Measurements from ENCODE around the gene EPM2A.

Gene EPM2A

GRCh38 chr6:145670311-145670710, 65.0 kb downstream of the EPM2A start:
- Histone ChIP-seq H3K9me3 (ENCODE audit: severe bottlenecking) (no peaks in the 10 kb centered on the region), H3K27ac (no peak overlapping the region), H3K4me3 (ENCODE audit: low read depth, low read length) (no peak overlapping the region), H3K27me3 (ENCODE audit: insufficient read depth, low read depth, severe bottlenecking) (no peaks in the 10 kb centered on the region), H3K36me3 (no peaks in the 10 kb centered on the region)
- no peak for TF ChIP-seq CTCF (IDR thresholded peaks at IDR 0.05; ENCODE audit: low read depth, low read length)
- DNase-seq, result no peak

GRCh38 chr6:145669627-145670034, 65.7 kb downstream of the EPM2A start:
- H3K36me3 ChIP-seq, result no peaks in the 10 kb centered on the region
- no peak for TF ChIP-seq CTCF (IDR thresholded peaks at IDR 0.05; ENCODE audit: low read depth, low read length)
- no peak for DNase-seq
- no peak overlapping the region for H3K27ac ChIP-seq
- no peaks in the 10 kb centered on the region for H3K9me3 ChIP-seq (ENCODE audit: severe bottlenecking)
- H3K4me3 ChIP-seq (ENCODE audit: low read depth, low read length), result no peak overlapping the region
- no peaks in the 10 kb centered on the region for H3K27me3 ChIP-seq (ENCODE audit: insufficient read depth, low read depth, severe bottlenecking)

GRCh38 chr6:145668844-145669243, 66.5 kb downstream of the EPM2A start:
- H3K27ac ChIP-seq, result no peak overlapping the region
- no peak for DNase-seq

GRCh38 chr6:145660676-145661075, 74.6 kb downstream of the EPM2A start:
- Histone ChIP-seq H3K4me3 (ENCODE audit: low read depth, low read length) (no peak overlapping the region), H3K27me3 (ENCODE audit: insufficient read depth, low read depth, severe bottlenecking) (no peaks in the 10 kb centered on the region), H3K27ac (no peak overlapping the region), H3K36me3 (no peaks in the 10 kb centered on the region), H3K9me3 (ENCODE audit: severe bottlenecking) (no peaks in the 10 kb centered on the region)
- DNase-seq, result no peak
- no peak for TF ChIP-seq CTCF (IDR thresholded peaks at IDR 0.05; ENCODE audit: low read depth, low read length)

More at GRCh38 chr6:145668844-145669243, 66.5 kb downstream of the EPM2A start:
- Histone ChIP-seq H3K36me3 (no peaks in the 10 kb centered on the region), H3K27me3 (ENCODE audit: insufficient read depth, low read depth, severe bottlenecking) (no peaks in the 10 kb centered on the region), H3K4me3 (ENCODE audit: low read depth, low read length) (no peak overlapping the region), H3K9me3 (ENCODE audit: severe bottlenecking) (no peaks in the 10 kb centered on the region)
- no peak for TF ChIP-seq CTCF (IDR thresholded peaks at IDR 0.05; ENCODE audit: low read depth, low read length)

GRCh38 chr6:145656128-145656527, 79.2 kb downstream of the EPM2A start:
- Histone ChIP-seq H3K27ac (no peak overlapping the region), H3K36me3 (no peaks in the 10 kb centered on the region), H3K9me3 (ENCODE audit: severe bottlenecking) (no peaks in the 10 kb centered on the region), H3K27me3 (ENCODE audit: insufficient read depth, low read depth, severe bottlenecking) (no peaks in the 10 kb centered on the region), H3K4me3 (ENCODE audit: low read depth, low read length) (no peak overlapping the region)
- TF ChIP-seq CTCF (IDR thresholded peaks at IDR 0.05; ENCODE audit: low read depth, low read length), result no peak
- no peak for DNase-seq

- Histone ChIP-seq H3K36me3 (no peaks in the 10 kb centered on the region), H3K9me3 (ENCODE audit: severe bottlenecking) (no peaks in the 10 kb centered on the region), H3K27ac (no peak overlapping the region), H3K4me3 (ENCODE audit: low read depth, low read length) (no peak overlapping the region), H3K27me3 (ENCODE audit: insufficient read depth, low read depth, severe bottlenecking) (no peaks in the 10 kb centered on the region)
- DNase-seq, result no peak
- no peak for TF ChIP-seq CTCF (IDR thresholded peaks at IDR 0.05; ENCODE audit: low read depth, low read length)
Measured at GRCh38 chr6:145652572-145652971, 82.7 kb downstream of the EPM2A start.

Measured in WERI-Rb-1 (cell line).